NCI-H2227 treated with DMSO at 0.1 percent for 48 hours (cell line): ENCODE data around the gene PRM3.

Experiments used
- DNase-seq: peaks from one replicate; lab custom pipeline; 2025; lab: John Stamatoyannopoulos, UW

The PRM3 gene

GRCh38 chr16:11272921-11273720 lies at the start of gene PRM3:
Gene PRM3, minus strand, starts transcription at chr16:11273629. Its CDS starts 34 bp downstream, at chr16:11273595.
- no peak for DNase-seq

- no peak for DNase-seq
These were observed 49.4 kb upstream of the PRM3 start for GRCh38 chr16:11322823-11323222.

- no peak for DNase-seq
These were observed 48.2 kb upstream of the PRM3 start for GRCh38 chr16:11321662-11322061.

- no peak for DNase-seq
These were observed 46.7 kb upstream of the PRM3 start for GRCh38 chr16:11320170-11320569.

GRCh38 chr16:11319529-11320146 lies 46.2 kb upstream of the PRM3 start:
- no peak for DNase-seq

- DNase-seq: no peak
These were observed 45.4 kb upstream of the PRM3 start for GRCh38 chr16:11318817-11319216.

GRCh38 chr16:11316331-11317015 lies 43.0 kb upstream of the PRM3 start:
- no peak for DNase-seq

GRCh38 chr16:11315510-11315909 lies 42.1 kb upstream of the PRM3 start:
- peak; percentile 20 for DNase-seq

- DNase-seq: no peak
These were observed 41.0 kb upstream of the PRM3 start for GRCh38 chr16:11314309-11314894.

- no peak for DNase-seq
These were observed 40.3 kb upstream of the PRM3 start for GRCh38 chr16:11313493-11314308.

- DNase-seq: peak; percentile 42
These were observed 39.5 kb upstream of the PRM3 start for GRCh38 chr16:11312718-11313492.

- no peak for DNase-seq
These were observed 37.6 kb upstream of the PRM3 start for GRCh38 chr16:11310997-11311561.

- DNase-seq: no peak
These were observed 37.2 kb upstream of the PRM3 start for GRCh38 chr16:11310634-11310977.

- DNase-seq: no peak
These were observed 36.6 kb upstream of the PRM3 start for GRCh38 chr16:11309895-11310633.

- DNase-seq: no peak
These were observed 35.3 kb upstream of the PRM3 start for GRCh38 chr16:11308493-11309283.

GRCh38 chr16:11307639-11308492 lies 34.4 kb upstream of the PRM3 start:
- no peak for DNase-seq

- DNase-seq: no peak
These were observed 33.7 kb upstream of the PRM3 start for GRCh38 chr16:11306997-11307638.

- DNase-seq: no peak
These were observed 33.0 kb upstream of the PRM3 start for GRCh38 chr16:11306381-11306780.
